ENCODE results near the gene CHRND.

DNA sequence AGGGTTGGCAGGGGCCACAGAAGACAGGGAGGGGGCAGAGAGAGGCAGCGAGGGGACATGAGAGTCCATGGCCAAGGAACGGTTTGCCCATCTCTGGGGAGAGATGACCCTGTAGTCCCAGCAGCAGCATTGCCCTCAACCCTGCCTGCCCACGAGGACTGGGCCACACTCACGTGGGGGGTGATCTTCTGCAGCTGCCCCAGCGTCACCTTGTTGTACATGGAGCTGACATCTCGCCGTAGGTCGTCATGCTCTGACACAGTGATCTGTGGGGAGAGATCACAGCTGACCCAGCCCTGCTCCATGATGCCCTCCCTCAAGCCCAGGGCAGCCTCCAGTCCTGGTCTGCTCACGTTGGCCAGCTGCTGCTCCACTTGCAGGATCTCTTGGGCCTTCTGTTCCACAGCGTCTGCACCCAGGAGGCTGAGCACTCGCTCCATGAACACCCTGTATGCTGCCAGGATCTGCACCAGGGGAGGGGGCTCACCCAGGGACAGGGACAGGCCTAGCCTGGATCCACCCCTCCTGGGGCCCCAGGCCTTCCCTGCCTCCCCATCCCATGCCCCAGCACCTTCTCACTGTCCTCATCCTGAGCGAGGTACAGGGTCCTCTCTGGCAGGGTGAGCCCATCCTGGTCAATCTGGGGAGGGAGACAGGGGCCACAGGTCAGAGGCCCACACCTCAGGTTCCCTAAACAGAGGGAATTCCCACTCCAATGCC, 41.2 kb upstream of the CHRND start:
- no peak for TF ChIP-seq EZH2phosphoT487 (IDR thresholded peaks at IDR 0.05; ENCODE audit: borderline replicate concordance, low read depth, low read length)
- TF ChIP-seq, protein P1, sequence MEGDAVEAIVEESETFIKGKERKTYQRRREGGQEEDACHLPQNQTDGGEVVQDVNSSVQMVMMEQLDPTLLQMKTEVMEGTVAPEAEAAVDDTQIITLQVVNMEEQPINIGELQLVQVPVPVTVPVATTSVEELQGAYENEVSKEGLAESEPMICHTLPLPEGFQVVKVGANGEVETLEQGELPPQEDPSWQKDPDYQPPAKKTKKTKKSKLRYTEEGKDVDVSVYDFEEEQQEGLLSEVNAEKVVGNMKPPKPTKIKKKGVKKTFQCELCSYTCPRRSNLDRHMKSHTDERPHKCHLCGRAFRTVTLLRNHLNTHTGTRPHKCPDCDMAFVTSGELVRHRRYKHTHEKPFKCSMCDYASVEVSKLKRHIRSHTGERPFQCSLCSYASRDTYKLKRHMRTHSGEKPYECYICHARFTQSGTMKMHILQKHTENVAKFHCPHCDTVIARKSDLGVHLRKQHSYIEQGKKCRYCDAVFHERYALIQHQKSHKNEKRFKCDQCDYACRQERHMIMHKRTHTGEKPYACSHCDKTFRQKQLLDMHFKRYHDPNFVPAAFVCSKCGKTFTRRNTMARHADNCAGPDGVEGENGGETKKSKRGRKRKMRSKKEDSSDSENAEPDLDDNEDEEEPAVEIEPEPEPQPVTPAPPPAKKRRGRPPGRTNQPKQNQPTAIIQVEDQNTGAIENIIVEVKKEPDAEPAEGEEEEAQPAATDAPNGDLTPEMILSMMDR (conservative IDR thresholded peaks at IDR 0.05; ENCODE audit: low read length) = no peak

Data from OCI-LY7 (cell line).